Activated naive CD8-positive, alpha-beta T cell treated with anti-CD3 and anti-CD28 coated beads, Interleukin-2, amount 50 U/mL, for 16 hours (primary cell): ENCODE measurements around the gene NUP62CL.
"Not testable (repeated sequence)": the region's sequence is repeated elsewhere in the genome, so short reads cannot be mapped to it uniquely, and the experiment has no call there.

ENCODE experiments used
- DNase-seq: peaks from one replicate; pipeline ENCODE4 v3.0.0-alpha.2; 2020; ENCODE audit warnings: low read depth, low spot score

Gene NUP62CL

GRCh38 chrX:107205770-107206696, at the start of gene NUP62CL, which contains the start of gene DNAAF6:
TSS of gene NUP62CL (minus strand) at chrX:107206433. CDS start at chrX:107175146, 31,287 bp downstream.
TSS of gene DNAAF6 (plus strand) at chrX:107206611. CDS start at chrX:107212876, 6,265 bp downstream.
- peak; percentile 14 for DNase-seq

- DNase-seq = no peak
Observed at GRCh38 chrX:107228486-107228819, 22.2 kb upstream of the NUP62CL start.

DNA sequence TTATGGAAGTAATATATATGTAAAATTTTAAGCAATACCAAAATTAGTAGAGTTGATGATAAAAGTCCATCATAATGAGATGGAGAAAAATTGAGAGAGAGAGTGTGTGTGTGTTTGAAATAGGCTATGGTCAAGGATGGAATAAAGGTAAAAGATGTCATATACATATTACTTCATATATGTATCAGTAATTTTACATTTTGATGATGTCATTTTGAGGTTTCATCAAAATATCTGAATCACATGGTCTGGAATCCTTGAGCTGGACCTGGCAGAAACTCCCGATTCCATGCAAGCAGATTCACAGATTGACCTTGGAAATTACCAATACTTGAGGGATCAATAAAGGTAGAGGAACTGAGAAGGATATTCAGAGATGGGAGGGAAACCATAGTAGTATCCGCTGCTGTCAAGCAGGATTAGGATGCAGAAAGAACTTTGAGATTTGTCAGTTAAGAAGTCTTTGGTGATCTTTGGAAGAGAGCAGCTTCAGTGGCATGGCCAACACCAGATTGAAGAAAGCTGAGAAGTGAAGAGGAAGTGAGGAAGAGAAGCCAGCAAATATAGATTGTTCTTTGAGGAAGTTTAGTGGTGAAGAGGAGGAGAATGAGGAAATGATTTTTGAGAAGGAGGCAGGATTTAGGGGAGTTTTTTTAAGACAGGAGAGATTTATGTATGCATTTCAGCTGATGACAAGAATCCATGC, 21.7 kb upstream of the NUP62CL start:
- DNase-seq = no peak

- no peak for DNase-seq
Observed at GRCh38 chrX:107226757-107227156, 20.5 kb upstream of the NUP62CL start.

GRCh38 chrX:107213477-107213876, 7.2 kb upstream of the NUP62CL start:
- no peak for DNase-seq

GRCh38 chrX:107207943-107208342, 1.7 kb upstream of the NUP62CL start:
- no peak for DNase-seq

GRCh38 chrX:107207089-107207488, 856 bp upstream of the NUP62CL start:
- no peak for DNase-seq

GRCh38 chrX:107206697-107207065, 448 bp upstream of the NUP62CL start:
- DNase-seq = no peak

- no peak for DNase-seq
Observed at GRCh38 chrX:107204068-107204605, 2.1 kb downstream of the NUP62CL start.

GRCh38 chrX:107199491-107199890, 6.7 kb downstream of the NUP62CL start:
- DNase-seq = no peak

DNA sequence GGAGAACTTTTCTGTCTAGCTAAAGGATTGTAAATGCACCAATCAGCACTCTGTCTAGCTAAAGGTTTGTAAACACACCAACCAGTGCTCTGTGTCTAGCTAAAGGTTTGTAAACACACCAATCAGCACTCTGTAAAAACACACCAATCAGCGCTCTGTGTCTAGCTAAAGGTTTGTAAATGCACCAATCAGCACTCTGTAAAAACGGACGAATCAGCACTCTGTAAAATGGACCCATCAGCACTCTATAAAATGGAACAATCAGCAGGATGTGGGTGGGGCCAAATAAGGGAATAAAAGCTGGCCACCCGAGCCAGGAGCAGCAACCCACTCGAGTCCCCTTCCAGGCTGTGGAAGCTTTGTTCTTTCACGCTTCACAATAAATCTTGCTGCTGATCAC, 8.2 kb downstream of the NUP62CL start:
- not testable (repeated sequence) for DNase-seq

DNA sequence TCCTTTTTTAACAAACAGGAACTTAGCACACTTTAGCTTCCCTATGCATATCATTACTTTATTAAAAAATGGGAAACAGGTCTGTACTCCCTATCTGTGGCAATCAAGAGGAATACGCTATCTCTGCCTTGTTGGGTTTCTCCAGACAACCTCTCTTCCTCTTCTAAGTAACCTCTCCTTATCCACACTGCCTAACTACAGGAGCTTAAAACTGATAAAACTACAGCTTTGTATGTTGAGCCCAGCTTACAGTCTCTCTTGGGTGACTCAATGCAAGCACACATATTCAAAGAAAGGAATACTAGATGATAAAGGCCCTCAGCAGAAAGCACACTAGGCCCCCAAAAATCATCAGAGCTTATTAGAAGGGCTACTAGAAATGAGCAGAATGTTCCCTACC, 8.9 kb downstream of the NUP62CL start:
- DNase-seq = no peak

- DNase-seq = no peak
Observed at GRCh38 chrX:107171369-107172102, 34.7 kb downstream of the NUP62CL start.

DNA sequence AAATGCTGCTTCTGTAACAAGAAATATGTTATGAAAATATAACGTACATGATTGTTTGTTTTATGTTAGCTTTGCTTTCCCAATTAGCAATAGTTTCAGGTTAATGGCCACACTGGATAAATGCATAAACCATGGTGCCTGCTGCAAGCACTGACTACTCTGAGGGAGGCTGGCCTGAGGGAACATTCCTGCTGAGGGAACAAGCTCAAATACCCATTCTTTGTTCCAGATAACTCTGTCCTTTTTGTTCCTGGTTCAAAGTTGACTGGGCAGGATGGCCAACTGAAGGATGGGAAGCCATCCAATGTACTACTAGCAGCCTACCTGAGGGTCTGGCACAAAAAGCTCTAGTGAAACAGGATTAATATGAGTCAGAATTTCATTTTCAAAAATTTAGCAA, 37.5 kb downstream of the NUP62CL start:
- no peak for DNase-seq

GRCh38 chrX:107168257-107168656, 38.0 kb downstream of the NUP62CL start:
- no peak for DNase-seq

DNA sequence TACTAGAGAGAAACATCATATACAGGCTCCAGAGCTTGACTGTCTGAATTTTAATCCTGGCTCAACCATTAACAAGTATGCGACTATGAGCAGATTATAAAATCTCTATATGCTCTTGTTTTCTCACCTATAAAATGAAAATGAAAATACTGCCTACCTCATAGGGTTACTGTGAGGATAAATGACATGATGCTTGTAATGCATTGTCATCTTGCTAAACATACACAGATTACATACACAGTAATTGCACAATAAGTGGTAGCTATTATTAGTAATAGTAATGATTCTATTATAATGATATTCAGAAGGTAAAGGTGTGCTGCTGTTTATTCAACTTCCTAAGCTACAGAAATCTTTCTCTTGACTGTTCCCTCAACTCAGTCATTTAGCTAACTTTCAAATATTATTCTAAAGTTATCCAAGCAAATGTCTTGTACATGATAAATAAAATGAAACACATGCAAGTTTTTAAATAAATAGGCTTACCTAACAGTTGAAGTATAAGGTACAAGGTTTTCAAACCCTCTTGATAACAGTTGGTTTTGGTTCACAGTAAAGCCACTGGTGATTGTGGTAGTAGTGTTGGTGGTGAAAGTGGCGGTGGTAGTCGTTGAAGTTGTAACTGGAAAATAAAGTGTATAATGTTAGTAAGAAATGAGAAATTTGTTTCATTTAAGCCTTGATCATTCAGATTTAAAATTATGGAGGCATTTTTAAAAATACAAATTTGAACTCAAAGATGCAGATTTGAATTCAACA, 38.9 kb downstream of the NUP62CL start:
- no peak for DNase-seq

DNA sequence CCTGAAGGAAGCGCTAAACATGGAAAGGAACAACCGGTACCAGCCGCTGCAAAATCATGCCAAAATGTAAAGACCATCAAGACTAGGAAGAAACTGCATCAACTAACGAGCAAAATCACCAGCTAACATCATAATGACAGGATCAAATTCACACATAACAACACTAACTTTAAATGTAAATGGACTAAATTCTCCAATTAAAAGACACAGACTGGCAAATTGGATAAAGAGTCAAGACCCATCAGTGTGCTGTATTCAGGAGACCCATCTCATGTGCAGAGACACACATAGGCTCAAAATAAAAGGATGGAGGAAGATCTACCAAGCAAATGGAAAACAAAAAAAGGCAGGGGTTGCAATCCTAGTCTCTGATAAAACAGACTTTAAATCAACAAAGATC, 48.6 kb downstream of the NUP62CL start:
- not testable (repeated sequence) for DNase-seq

DNA sequence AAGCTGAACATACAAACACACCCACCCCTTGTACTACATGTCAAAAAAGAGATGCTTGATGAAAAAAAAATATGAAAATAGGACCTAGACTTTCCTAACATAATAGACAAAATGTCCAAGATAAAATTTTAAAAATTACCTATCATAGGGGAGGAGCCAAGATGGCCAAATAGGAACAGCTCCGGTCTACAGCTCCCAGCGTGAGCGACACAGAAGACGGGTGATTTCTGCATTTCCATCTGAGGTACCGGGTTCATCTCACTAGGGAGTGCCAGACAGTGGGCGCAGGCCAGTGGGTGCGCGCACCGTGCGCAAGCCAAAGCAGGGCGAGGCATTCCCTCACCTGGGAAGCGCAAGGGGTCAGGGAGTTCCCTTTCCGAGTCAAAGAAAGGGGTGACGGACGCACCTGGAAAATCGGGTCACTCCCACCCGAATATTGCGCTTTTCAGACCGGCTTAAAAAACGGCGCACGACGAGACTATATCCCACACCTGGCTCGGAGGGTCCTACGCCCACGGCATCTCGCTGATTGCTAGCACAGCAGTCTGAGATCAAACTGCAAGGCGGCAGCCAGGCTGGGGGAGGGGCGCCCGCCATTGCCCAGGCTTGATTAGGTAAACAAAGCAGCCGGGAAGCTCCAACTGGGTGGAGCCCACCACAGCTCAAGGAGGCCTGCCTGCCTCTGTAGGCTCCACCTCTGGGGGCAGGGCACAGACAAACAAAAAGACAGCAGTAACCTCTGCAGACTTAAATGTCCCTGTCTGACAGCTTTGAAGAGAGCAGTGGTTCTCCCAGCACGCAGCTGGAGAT, 50.4 kb downstream of the NUP62CL start:
- DNase-seq = not testable (repeated sequence)

GRCh38 chrX:107154787-107155620, 51.2 kb downstream of the NUP62CL start:
- no peak for DNase-seq
